Panc1 (cell line): ENCODE measurements around the gene COL9A2. TPM values are rescaled to one million over a fixed set of nuclear protein-coding genes. Genes with fewer than 3 reads are reported as not detected.
A peak's percentile ranks its signal among the peaks of the same experiment; 100 is the strongest.

ENCODE experiments used
- ATAC-seq: fragments of 200-7000 bp; cut with Tn5 transposase; 2 replicates; pipeline ENCODE4 v1.9.1; 2020; ENCODE audit warnings: mild to moderate bottlenecking, moderate library complexity
- BruUV-seq: library from RNA; stranded (reverse); fragments of 400-500 nt; replicated peaks from 2 replicates; lab custom pipeline; 2021; lab: Mats Ljungman, UMichigan
- CTCF ChIA-PET: fragments of 300-600 bp; sonication (Branson Sonifier 250); formaldehyde crosslinking; loops from one replicate; lab custom pipeline; 2022; ENCODE audit warnings: antibody characterized with exemption; lab: Charles Lee
- POLR2A ChIA-PET: fragments of 300-600 bp; sonication (Branson Sonifier 250); formaldehyde crosslinking; loops from one replicate; lab custom pipeline; 2022; ENCODE audit warnings: antibody characterized with exemption; lab: Charles Lee
- DNase-seq: peaks from one replicate; pipeline ENCODE4 v3.0.0-alpha.2; 2010; ENCODE audit warnings: low read depth, low spot score
- H3K27ac ChIP-seq: 2 replicates; pipeline ENCODE4 v1.5.1; 2011; ENCODE audit warnings: mild to moderate bottlenecking, low read length, inconsistent platforms
- H3K27me3 ChIP-seq: fragments of 200-500 bp; sonication (Bioruptor generic); 2 replicates; pipeline ENCODE4 v1.6.0; 2014; ENCODE audit warnings: low read length, inconsistent platforms; ENCODE audit not compliant: control insufficient read depth, insufficient read depth
- H3K36me3 ChIP-seq: fragments of 200-500 bp; sonication (Bioruptor generic); 2 replicates; pipeline ENCODE4 v1.5.1; 2014; ENCODE audit warnings: inconsistent platforms, mild to moderate bottlenecking, low read length, moderate library complexity; ENCODE audit not compliant: control insufficient read depth, insufficient read depth
- H3K4me1 ChIP-seq: 2 replicates; pipeline ENCODE4 v1.5.1; 2011; ENCODE audit warnings: inconsistent platforms, mild to moderate bottlenecking, low read length, moderate library complexity; ENCODE audit not compliant: control insufficient read depth, insufficient read depth
- H3K4me3 ChIP-seq, 2 experiments: 2 replicates each; pipeline ENCODE4 v1.5.1; 2011 to 2012; ENCODE audit warnings: low read depth in 2 of 2, low read length in 2 of 2, mild to moderate bottlenecking in 2 of 2, inconsistent platforms in 1 of 2, moderate library complexity in 1 of 2
- H3K9me3 ChIP-seq: fragments of 200-500 bp; sonication (Bioruptor generic); 2 replicates; pipeline ENCODE4 v1.5.1; 2014; ENCODE audit warnings: low read depth, mild to moderate bottlenecking, inconsistent platforms, low read length, moderate library complexity; ENCODE audit not compliant: control insufficient read depth, insufficient read depth
- POLR2AphosphoS5 ChIP-seq: IDR thresholded peaks from 2 replicates; pipeline ENCODE4 v1.6.1; 2012; ENCODE audit warnings: mild to moderate bottlenecking, low read depth, low read length, moderate library complexity
- SIN3A ChIP-seq: IDR thresholded peaks from 2 replicates; pipeline ENCODE4 v1.6.1; 2012; ENCODE audit warnings: low read depth, mild to moderate bottlenecking, low read length, moderate library complexity, borderline replicate concordance; ENCODE audit not compliant: insufficient read depth
- TCF7L2 ChIP-seq: IDR thresholded peaks from 2 replicates; pipeline ENCODE4 v1.6.1; 2011; ENCODE audit warnings: mild to moderate bottlenecking, low read depth, low read length, inconsistent platforms
- in situ Hi-C: cut with HindIII; loops from 2 replicates; pipeline ENCODE4 v1.10.0; 2016; ENCODE audit warnings: low sequenced_read_pairs, low pct_unique_long_range_greater_than_20kb
- intact Hi-C: fragments of 100-400 bp; cut with micrococcal nuclease; formaldehyde crosslinking; loops from one replicate; pipeline ENCODE4 v1.10.0; 2022; ENCODE audit not compliant: unreplicated experiment
- total RNA-seq: library from RNA; stranded (reverse); gene quantifications from one replicate; pipeline ENCODE4 v1.2.1, GENCODE V29; 2021; ENCODE audit not compliant: unreplicated experiment
- TF ChIP-seq, protein P1 (sequence below), 2 experiments: IDR thresholded peaks; 2 replicates each; pipeline ENCODE4 v1.6.1; 2011 to 2012; ENCODE audit warnings: low read depth in 2 of 2, control low read depth in 1 of 2, low read length in 1 of 2, mild to moderate bottlenecking in 1 of 2, moderate library complexity in 1 of 2; ENCODE audit not compliant: insufficient read depth in 1 of 2
- TF ChIP-seq, protein P2 (sequence below): fragments of 450-650 bp; IDR thresholded peaks from 2 replicates; pipeline ENCODE4 v1.5.1; 2017; ENCODE audit warnings: mild to moderate bottlenecking

The COL9A2 gene
- total RNA-seq, 1 experiment from 2014 or later = 2.9 TPM

DNA sequence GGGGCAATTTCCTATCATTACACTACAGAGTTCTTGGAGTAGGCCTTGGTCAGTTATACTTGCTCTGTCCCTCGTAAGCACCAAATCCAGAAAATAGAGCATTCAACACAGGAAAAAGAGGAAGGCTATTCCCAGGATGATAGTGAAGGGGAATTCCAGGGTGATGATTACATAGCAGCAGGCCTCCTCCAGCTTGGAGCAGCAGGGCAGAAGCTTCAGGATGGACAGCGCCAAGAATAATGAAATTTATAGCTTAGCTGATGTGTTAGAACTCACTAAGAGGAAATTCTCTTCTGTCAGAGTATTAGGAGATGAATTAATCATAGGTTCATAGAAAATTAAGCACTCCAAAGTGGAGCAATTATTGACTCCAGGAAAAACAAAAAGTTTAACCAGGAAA is 45.6 kb upstream of the COL9A2 start:
- in situ Hi-C loops (no loop called here), intact Hi-C loops (no loop called here)
- no peak for TF ChIP-seq TCF7L2
- TF ChIP-seq POLR2AphosphoS5 = no peak
- TF ChIP-seq, protein P1, sequence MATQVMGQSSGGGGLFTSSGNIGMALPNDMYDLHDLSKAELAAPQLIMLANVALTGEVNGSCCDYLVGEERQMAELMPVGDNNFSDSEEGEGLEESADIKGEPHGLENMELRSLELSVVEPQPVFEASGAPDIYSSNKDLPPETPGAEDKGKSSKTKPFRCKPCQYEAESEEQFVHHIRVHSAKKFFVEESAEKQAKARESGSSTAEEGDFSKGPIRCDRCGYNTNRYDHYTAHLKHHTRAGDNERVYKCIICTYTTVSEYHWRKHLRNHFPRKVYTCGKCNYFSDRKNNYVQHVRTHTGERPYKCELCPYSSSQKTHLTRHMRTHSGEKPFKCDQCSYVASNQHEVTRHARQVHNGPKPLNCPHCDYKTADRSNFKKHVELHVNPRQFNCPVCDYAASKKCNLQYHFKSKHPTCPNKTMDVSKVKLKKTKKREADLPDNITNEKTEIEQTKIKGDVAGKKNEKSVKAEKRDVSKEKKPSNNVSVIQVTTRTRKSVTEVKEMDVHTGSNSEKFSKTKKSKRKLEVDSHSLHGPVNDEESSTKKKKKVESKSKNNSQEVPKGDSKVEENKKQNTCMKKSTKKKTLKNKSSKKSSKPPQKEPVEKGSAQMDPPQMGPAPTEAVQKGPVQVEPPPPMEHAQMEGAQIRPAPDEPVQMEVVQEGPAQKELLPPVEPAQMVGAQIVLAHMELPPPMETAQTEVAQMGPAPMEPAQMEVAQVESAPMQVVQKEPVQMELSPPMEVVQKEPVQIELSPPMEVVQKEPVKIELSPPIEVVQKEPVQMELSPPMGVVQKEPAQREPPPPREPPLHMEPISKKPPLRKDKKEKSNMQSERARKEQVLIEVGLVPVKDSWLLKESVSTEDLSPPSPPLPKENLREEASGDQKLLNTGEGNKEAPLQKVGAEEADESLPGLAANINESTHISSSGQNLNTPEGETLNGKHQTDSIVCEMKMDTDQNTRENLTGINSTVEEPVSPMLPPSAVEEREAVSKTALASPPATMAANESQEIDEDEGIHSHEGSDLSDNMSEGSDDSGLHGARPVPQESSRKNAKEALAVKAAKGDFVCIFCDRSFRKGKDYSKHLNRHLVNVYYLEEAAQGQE (IDR thresholded peaks at IDR 0.05; ENCODE audit: insufficient read depth in 1 of 2, low read depth in 2 of 2, low read length in 1 of 2) = peak; percentile 54 to 56; a peak in 3 of 4 replicates
- no peak for TF ChIP-seq SIN3A
- TF ChIP-seq, protein P2, sequence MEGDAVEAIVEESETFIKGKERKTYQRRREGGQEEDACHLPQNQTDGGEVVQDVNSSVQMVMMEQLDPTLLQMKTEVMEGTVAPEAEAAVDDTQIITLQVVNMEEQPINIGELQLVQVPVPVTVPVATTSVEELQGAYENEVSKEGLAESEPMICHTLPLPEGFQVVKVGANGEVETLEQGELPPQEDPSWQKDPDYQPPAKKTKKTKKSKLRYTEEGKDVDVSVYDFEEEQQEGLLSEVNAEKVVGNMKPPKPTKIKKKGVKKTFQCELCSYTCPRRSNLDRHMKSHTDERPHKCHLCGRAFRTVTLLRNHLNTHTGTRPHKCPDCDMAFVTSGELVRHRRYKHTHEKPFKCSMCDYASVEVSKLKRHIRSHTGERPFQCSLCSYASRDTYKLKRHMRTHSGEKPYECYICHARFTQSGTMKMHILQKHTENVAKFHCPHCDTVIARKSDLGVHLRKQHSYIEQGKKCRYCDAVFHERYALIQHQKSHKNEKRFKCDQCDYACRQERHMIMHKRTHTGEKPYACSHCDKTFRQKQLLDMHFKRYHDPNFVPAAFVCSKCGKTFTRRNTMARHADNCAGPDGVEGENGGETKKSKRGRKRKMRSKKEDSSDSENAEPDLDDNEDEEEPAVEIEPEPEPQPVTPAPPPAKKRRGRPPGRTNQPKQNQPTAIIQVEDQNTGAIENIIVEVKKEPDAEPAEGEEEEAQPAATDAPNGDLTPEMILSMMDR = no peak
- DNase-seq = no peak
- BruUV-seq = no TSS peak
- Histone ChIP-seq H3K4me3 (no peak overlapping the region), H3K9me3 (peaks cover 1% of the 10 kb centered on the region; the same call in 1 of the 2 replicates), H3K4me1 (no peaks in the 10 kb centered on the region), H3K27me3 (no peaks in the 10 kb centered on the region), H3K36me3 (no peaks in the 10 kb centered on the region), H3K27ac (no peak overlapping the region)
- peak; percentile 17; the same call in 1 of the 2 replicates for ATAC-seq
- ChIA-PET CTCF (no interaction called here), POLR2A (no interaction called here)

DNA sequence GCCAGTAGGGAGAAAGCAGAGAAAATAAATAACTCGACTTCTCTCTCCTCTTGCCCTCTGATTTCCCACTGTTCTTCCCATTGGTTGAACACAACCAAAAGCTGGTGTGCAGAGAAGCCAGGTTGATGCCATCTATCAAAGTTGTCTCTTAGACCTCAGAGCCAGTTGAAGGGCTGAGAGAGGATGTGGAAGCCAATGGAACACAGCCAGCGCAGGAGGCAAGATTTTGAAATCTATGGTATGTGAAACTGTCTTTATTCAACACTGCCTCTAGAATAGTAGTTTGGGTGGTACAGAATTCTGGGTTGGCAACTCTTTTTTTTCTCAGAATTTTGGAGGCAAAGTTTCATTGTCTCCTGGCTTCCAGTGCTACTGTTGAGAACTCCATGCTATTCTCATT is 45.1 kb upstream of the COL9A2 start:
- POLR2A ChIA-PET = no interaction called here
- in situ Hi-C loops (no loop called here), intact Hi-C loops (no loop called here)
- TF ChIP-seq POLR2AphosphoS5 = no peak
- no peak for TF ChIP-seq TCF7L2
- no peak for TF ChIP-seq SIN3A
- Histone ChIP-seq H3K27me3 (no peaks in the 10 kb centered on the region), H3K4me3 (no peak overlapping the region), H3K36me3 (no peaks in the 10 kb centered on the region), H3K27ac (no peak overlapping the region), H3K9me3 (peaks cover 5% of the 10 kb centered on the region; the same call in 1 of the 2 replicates), H3K4me1 (no peaks in the 10 kb centered on the region)
- DNase-seq (no peak), ATAC-seq (no peak)
- CTCF ChIA-PET = no interaction called here
- no TSS peak for BruUV-seq

DNA sequence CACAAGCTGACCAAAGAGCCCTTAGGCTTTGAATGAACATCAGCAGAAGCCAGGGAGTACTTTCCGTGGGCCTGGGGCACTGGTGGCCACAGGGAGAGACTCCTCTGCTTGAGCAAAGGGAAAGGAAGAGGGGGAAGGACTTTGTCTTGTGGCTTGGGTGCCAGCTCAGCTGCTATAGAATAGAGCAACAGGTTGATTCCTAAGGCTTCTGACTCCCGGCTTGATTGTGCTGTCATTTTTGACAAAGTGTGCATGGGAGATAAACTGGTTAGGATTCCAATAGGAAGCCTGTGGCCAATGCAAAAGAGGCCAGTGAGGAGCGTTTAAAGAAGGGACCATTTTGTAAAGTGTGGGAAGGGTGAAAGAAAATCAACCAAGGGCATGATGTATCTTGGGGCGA is 44.6 kb upstream of the COL9A2 start:
- BruUV-seq = no TSS peak

More for the DNA sequence above, 44.6 kb upstream of the COL9A2 start:
- ChIA-PET POLR2A (no interaction called here), CTCF (no interaction called here)
- H3K9me3 ChIP-seq = peaks cover 5% of the 10 kb centered on the region; the same call in 1 of the 2 replicates
- no peak overlapping the region for H3K4me3 ChIP-seq
- intact Hi-C loops (no loop called here), in situ Hi-C loops (no loop called here)
- no peaks in the 10 kb centered on the region for H3K36me3 ChIP-seq
- DNase-seq (no peak), ATAC-seq (no peak)
- no peaks in the 10 kb centered on the region for H3K4me1 ChIP-seq
- H3K27me3 ChIP-seq = no peaks in the 10 kb centered on the region
- no peak overlapping the region for H3K27ac ChIP-seq
- TF ChIP-seq, protein P2 = no peak
- TF ChIP-seq SIN3A (no peak), POLR2AphosphoS5 (no peak), TCF7L2 (no peak)
- TF ChIP-seq, protein P1 (IDR thresholded peaks at IDR 0.05; ENCODE audit: insufficient read depth in 1 of 2, low read depth in 2 of 2, low read length in 1 of 2) = no peak
